PC-9 (cell line): ENCODE measurements around the gene EXOC8. TPM values are rescaled to one million over a fixed set of nuclear protein-coding genes. Genes with fewer than 3 reads are reported as not detected.
"Not testable (repeated sequence)": the region's sequence is repeated elsewhere in the genome, so short reads cannot be mapped to it uniquely, and the experiment has no call there.

Experiments used
- BruUV-seq: library from RNA; stranded (reverse); fragments of 400-500 nt; replicated peaks from 2 replicates; lab custom pipeline; 2021; lab: Mats Ljungman, UMichigan
- CTCF ChIA-PET: fragments of 300-600 bp; sonication (Branson Sonifier 250); formaldehyde crosslinking; loops from one replicate; lab custom pipeline; 2022; ENCODE audit warnings: antibody characterized with exemption; lab: Charles Lee
- POLR2A ChIA-PET: fragments of 300-600 bp; sonication (Branson Sonifier 250); formaldehyde crosslinking; loops from one replicate; lab custom pipeline; 2022; ENCODE audit warnings: antibody characterized with exemption; ENCODE audit not compliant: unreplicated experiment; lab: Charles Lee
- DNase-seq, 2 experiments: peaks; one replicate each; pipeline versions ENCODE4 v3.0.0 to v3.0.0-alpha.2; 2015 to 2022; ENCODE audit warnings: mixed read lengths in 1 of 2
- H2AFZ ChIP-seq: fragments of 200-600 bp; sonication (generic); 2 replicates; pipeline ENCODE4 v1.8.1; 2017; ENCODE audit warnings: antibody characterized with exemption
- H3F3A ChIP-seq: fragments of 200-600 bp; sonication (generic); 2 replicates; pipeline ENCODE4 v1.8.1; 2017; ENCODE audit warnings: antibody characterized with exemption, mild to moderate bottlenecking, low read depth; ENCODE audit not compliant: insufficient read depth
- H3K27ac ChIP-seq: fragments of 200-600 bp; sonication (generic); 2 replicates; pipeline ENCODE4 v1.6.1; 2016; ENCODE audit warnings: mixed run types
- H3K27me3 ChIP-seq: fragments of 200-600 bp; sonication (generic); 2 replicates; pipeline ENCODE4 v1.6.1; 2016; ENCODE audit warnings: low read depth, mixed run types; ENCODE audit not compliant: insufficient read depth
- H3K36me3 ChIP-seq: fragments of 200-600 bp; sonication (generic); 2 replicates; pipeline ENCODE4 v1.6.1; 2016; ENCODE audit warnings: low read depth, mixed run types
- H3K4me1 ChIP-seq: fragments of 200-600 bp; sonication (generic); replicated peaks from 2 replicates; pipeline ENCODE4 v1.6.1; 2016; ENCODE audit warnings: mixed run types; ENCODE audit not compliant: insufficient read depth
- H3K4me2 ChIP-seq: fragments of 200-600 bp; sonication (generic); 2 replicates; pipeline ENCODE4 v1.6.1; 2017; ENCODE audit warnings: mixed run types
- H3K4me3 ChIP-seq: fragments of 200-600 bp; sonication (generic); 2 replicates; pipeline ENCODE4 v1.6.1; 2016; ENCODE audit warnings: mixed run types
- H3K79me2 ChIP-seq: fragments of 200-600 bp; sonication (generic); 2 replicates; pipeline ENCODE4 v1.6.1; 2017; ENCODE audit warnings: low read depth, mixed run types
- H3K9me2 ChIP-seq: fragments of 200-600 bp; sonication (generic); 2 replicates; pipeline ENCODE4 v1.8.1; 2017; ENCODE audit warnings: mild to moderate bottlenecking; ENCODE audit not compliant: insufficient read depth
- H3K9me3 ChIP-seq: fragments of 200-600 bp; sonication (generic); 2 replicates; pipeline ENCODE4 v1.8.1; 2016; ENCODE audit warnings: low read depth; ENCODE audit not compliant: insufficient read depth
- H4K20me1 ChIP-seq: fragments of 200-600 bp; sonication (generic); 2 replicates; pipeline ENCODE4 v1.8.1; 2017; ENCODE audit not compliant: insufficient read depth
- CTCF ChIP-seq: fragments of 200-600 bp; sonication (generic); conservative IDR thresholded peaks from 2 replicates; pipeline ENCODE4 v1.6.1; 2017; ENCODE audit warnings: mixed run types, antibody characterized with exemption, mild to moderate bottlenecking, moderate library complexity
- EZH2 ChIP-seq: fragments of 200-600 bp; sonication (generic); IDR thresholded peaks from 2 replicates; pipeline ENCODE4 v1.8.0; 2017; ENCODE audit warnings: antibody characterized with exemption, low read depth
- intact Hi-C: fragments of 100-400 bp; cut with micrococcal nuclease; formaldehyde crosslinking; loops from one replicate; pipeline ENCODE4 v1.10.0; 2022; ENCODE audit not compliant: unreplicated experiment
- total RNA-seq: library from RNA; stranded (reverse); gene quantifications from 2 replicates; pipeline ENCODE4 v1.2.3, GENCODE V29; 2021

The EXOC8 gene
- total RNA-seq, 1 experiment from 2014 or later = 12.1 TPM

- Histone ChIP-seq H3K27ac (no peak overlapping the region), H2AFZ (no peak overlapping the region), H3K79me2 (no peaks in the 10 kb centered on the region), H3K9me3 (no peaks in the 10 kb centered on the region), H3K4me2 (no peak overlapping the region), H3K4me1 (no peaks in the 10 kb centered on the region), H4K20me1 (0 out of 2 replicates have a peak, but pooled peaks cover 3% of the 10 kb centered on the region), H3K4me3 (no peak overlapping the region), H3F3A (no peaks in the 10 kb centered on the region), H3K9me2 (no peaks in the 10 kb centered on the region), H3K36me3 (peaks cover 25% of the 10 kb centered on the region), H3K27me3 (no peaks in the 10 kb centered on the region)
- intact Hi-C loops = no loop called here
- CTCF ChIA-PET = no interaction called here
- POLR2A ChIA-PET = no interaction called here
- DNase-seq = no peak
- no peak for TF ChIP-seq CTCF
- TF ChIP-seq EZH2 = no peak
- BruUV-seq = no TSS peak
Observed at GRCh38 chr1:231351816-231352215, 14.2 kb upstream of the EXOC8 start.

DNA sequence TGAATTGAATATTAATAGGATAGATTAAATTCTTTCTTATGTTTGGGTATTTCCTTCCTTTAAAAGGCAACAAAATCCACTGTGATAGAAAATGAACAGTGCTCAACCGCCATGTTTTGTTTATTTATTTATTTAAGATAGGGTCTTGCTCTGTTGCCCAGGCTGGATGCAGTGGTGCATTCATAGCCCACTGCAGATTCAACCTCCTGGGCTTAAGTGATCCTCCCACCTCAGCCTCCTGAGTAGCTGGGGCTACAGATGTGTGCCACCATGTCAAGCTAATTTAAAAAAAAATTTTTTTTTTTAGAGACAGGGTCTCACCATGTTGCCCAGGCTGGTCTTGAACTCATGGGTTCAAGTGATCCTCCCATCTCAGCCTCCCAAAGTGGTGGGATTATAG, 11.2 kb upstream of the EXOC8 start:
- DNase-seq, H4K20me1 ChIP-seq, H3K79me2 ChIP-seq, H3K9me3 ChIP-seq, H3F3A ChIP-seq, BruUV-seq, H3K4me2 ChIP-seq, H2AFZ ChIP-seq, H3K27ac ChIP-seq, H3K4me3 ChIP-seq, intact Hi-C loops, CTCF ChIA-PET, POLR2A ChIA-PET, H3K9me2 ChIP-seq, H3K4me1 ChIP-seq, H3K27me3 ChIP-seq: not testable (repeated sequence)
- H3K36me3 ChIP-seq = peaks cover 27% of the 10 kb centered on the region

- Histone ChIP-seq H3K9me3 (no peaks in the 10 kb centered on the region), H4K20me1 (0 out of 2 replicates have a peak, but pooled peaks cover 4% of the 10 kb centered on the region), H3K27ac (no peak overlapping the region), H3K4me1 (no peaks in the 10 kb centered on the region), H3F3A (no peaks in the 10 kb centered on the region), H3K4me2 (no peak overlapping the region), H3K4me3 (no peak overlapping the region), H3K36me3 (peaks cover 31% of the 10 kb centered on the region), H3K79me2 (peaks cover 7% of the 10 kb centered on the region; the same call in 1 of the 2 replicates), H2AFZ (no peak overlapping the region), H3K27me3 (no peaks in the 10 kb centered on the region), H3K9me2 (no peaks in the 10 kb centered on the region)
- no TSS peak for BruUV-seq
- intact Hi-C loops = no loop called here
- POLR2A ChIA-PET = no interaction called here
- TF ChIP-seq CTCF = no peak
- no peak for TF ChIP-seq EZH2
- DNase-seq = no peak
- CTCF ChIA-PET = no interaction called here
Observed at GRCh38 chr1:231348442-231348841, 10.8 kb upstream of the EXOC8 start.

GRCh38 chr1:231347961-231348360, 10.3 kb upstream of the EXOC8 start:
- H3K9me2 ChIP-seq = no peaks in the 10 kb centered on the region
- no peaks in the 10 kb centered on the region for H3K4me1 ChIP-seq
- intact Hi-C loops = no loop called here
- H3F3A ChIP-seq = no peaks in the 10 kb centered on the region
- no peaks in the 10 kb centered on the region for H3K9me3 ChIP-seq
- no peak overlapping the region for H3K4me2 ChIP-seq
- CTCF ChIA-PET = no interaction called here
- no peak overlapping the region for H3K4me3 ChIP-seq
- peaks cover 31% of the 10 kb centered on the region for H3K36me3 ChIP-seq
- BruUV-seq = no TSS peak
- 0 out of 2 replicates have a peak, but pooled peaks cover 4% of the 10 kb centered on the region for H4K20me1 ChIP-seq
- no peak for DNase-seq
- no peak overlapping the region for H3K27ac ChIP-seq
- H3K79me2 ChIP-seq = peaks cover 7% of the 10 kb centered on the region; the same call in 1 of the 2 replicates
- POLR2A ChIA-PET = no interaction called here
- TF ChIP-seq EZH2 (no peak), CTCF (no peak)
- no peak overlapping the region for H2AFZ ChIP-seq
- H3K27me3 ChIP-seq = no peaks in the 10 kb centered on the region
